Uterus (tissue), 4 donors: Measurements from ENCODE around the gene TMPRSS3. TPM values are rescaled to one million over a fixed set of nuclear protein-coding genes. Genes with fewer than 3 reads are reported as not detected.

Experiments used
- DNase-seq, 2 donors: peaks; one replicate each; pipeline ENCODE4 v3.0.0-alpha.2; 2019 to 2020
- H3K27ac ChIP-seq, 2 donors: fragments of 200-600 bp; sonication (generic); 1 replicate in 1 of 2; 2 replicates in 1 of 2; pipeline ENCODE4 v1.5.1; 2016 to 2018
- H3K27me3 ChIP-seq, 2 donors: fragments of 200-600 bp; sonication (generic); one replicate each; pipeline ENCODE4 v1.5.1; 2018 to 2019; ENCODE audit warnings: control low read depth in 1 of 2
- H3K36me3 ChIP-seq, 2 donors: fragments of 200-600 bp; sonication (generic); one replicate each; pipeline ENCODE4 v1.5.1; 2019; ENCODE audit warnings: control low read depth in 1 of 2
- H3K4me1 ChIP-seq, 2 donors: fragments of 200-600 bp; sonication (generic); one replicate each; pipeline ENCODE4 v1.5.1; 2018 to 2019; ENCODE audit warnings: control low read depth in 1 of 2
- H3K4me3 ChIP-seq, 2 donors: fragments of 200-600 bp; sonication (generic); 1 replicate in 1 of 2; 2 replicates in 1 of 2; pipeline ENCODE4 v1.5.1; 2018 to 2019; ENCODE audit warnings: mild to moderate bottlenecking in 1 of 2
- H3K9me3 ChIP-seq, 2 donors: fragments of 200-600 bp; sonication (generic); one replicate each; pipeline ENCODE4 v1.5.1; 2019; ENCODE audit warnings: control low read depth in 1 of 2
- CTCF ChIP-seq, 4 experiments: fragments of 200-600 bp in 2 of 4; fragments of 450-650 bp in 2 of 4; sonication (generic) in 2 of 4; IDR thresholded peaks; one replicate each; pipeline ENCODE4 v1.5.1; 2016 to 2019; ENCODE audit warnings: antibody characterized with exemption in 4 of 4, mild to moderate bottlenecking in 2 of 4, moderate library complexity in 1 of 4
- POLR2A ChIP-seq, 2 donors: fragments of 450-650 bp; IDR thresholded peaks; one replicate each; pipeline ENCODE4 v1.6.1; 2016; ENCODE audit warnings: antibody characterized with exemption in 2 of 2, mild to moderate bottlenecking in 1 of 2, moderate library complexity in 1 of 2
- intact Hi-C: fragments of 100-400 bp; cut with DNase I; formaldehyde crosslinking; loops from one replicate; pipeline ENCODE4 v1.15.1; 2023; ENCODE audit warnings: low total_unique reads
- total RNA-seq, 4 donors: library from RNA; depleted of rRNA in 3 of 4; stranded (reverse); fragments of >200 nt in 3 of 4; gene quantifications; one replicate each; pipeline versions ENCODE4 v1.1.0 to v1.2.4, GENCODE V29; 2014 to 2023
- donor health status: DM: yes; HTN: yes; CAD: no.

Gene TMPRSS3
- total RNA-seq, 4 donors from 2014 or later: 0.18 to 4.4 TPM; not detected in 2

GRCh38 chr21:42350318-42350910 lies 45.4 kb downstream of the TMPRSS3 start:
- no peak overlapping the region for H3K27ac ChIP-seq
- H3K27me3 ChIP-seq: no peaks in the 10 kb centered on the region
- no peaks in the 10 kb centered on the region for H3K36me3 ChIP-seq
- H3K4me3 ChIP-seq: no peak overlapping the region
- TF ChIP-seq POLR2A (IDR thresholded peaks at IDR 0.05): no peak
- no peak for TF ChIP-seq CTCF (IDR thresholded peaks at IDR 0.05)
- peaks cover 0 to 2% of the 10 kb centered on the region in 2 donors for H3K9me3 ChIP-seq
- intact Hi-C loops: no loop called here
- H3K4me1 ChIP-seq: no peaks in the 10 kb centered on the region
- DNase-seq: no peak

DNA sequence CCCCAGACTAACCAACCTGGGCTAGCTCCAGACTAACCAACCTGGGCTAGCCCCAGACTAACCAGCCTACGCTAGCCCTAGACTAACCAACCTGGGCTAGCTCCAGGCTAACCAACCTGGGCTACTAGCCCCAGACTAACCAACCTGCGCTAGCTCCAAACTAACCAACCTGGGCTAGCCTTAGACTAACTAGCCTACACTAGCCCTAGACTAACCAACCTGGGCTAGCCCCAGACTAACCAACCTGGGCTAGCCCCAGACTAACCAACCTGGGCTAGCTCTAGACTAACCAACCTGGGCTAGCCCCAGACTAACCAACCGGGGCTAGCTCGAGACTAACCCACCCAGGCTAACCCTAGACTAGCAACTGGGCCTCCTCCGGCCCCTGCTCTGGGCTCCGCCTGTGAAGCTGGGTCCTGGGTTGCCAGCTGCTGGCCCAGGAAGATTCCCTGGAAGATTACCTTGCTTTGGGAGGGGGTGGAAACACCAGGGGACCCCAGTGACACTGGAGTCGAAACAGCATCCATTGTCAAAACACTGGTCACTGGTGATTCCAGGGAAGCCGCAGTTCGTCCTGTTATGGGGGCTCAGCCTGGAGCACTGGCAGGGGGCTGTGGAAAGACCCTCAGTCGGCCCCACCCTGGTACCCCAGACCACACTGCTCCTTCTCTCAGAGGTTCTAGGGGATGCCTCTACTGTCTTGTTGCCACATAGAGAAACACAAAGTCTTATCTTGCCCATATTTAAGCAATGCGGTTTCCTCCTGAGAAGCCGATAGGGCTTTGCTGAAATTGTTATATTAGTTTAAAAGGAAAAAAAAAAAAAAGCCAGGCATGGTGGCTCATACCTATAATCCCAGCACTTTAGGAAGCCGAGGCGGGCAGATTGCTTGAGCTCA lies 46.2 kb downstream of the TMPRSS3 start:
- intact Hi-C loops: no loop called here
- H3K36me3 ChIP-seq: no peaks in the 10 kb centered on the region
- TF ChIP-seq POLR2A (IDR thresholded peaks at IDR 0.05) (no peak), CTCF (IDR thresholded peaks at IDR 0.05) (no peak)
- H3K4me3 ChIP-seq: no peak overlapping the region
- no peak overlapping the region for H3K27ac ChIP-seq
- H3K4me1 ChIP-seq: no peaks in the 10 kb centered on the region
- no peaks in the 10 kb centered on the region for H3K9me3 ChIP-seq
- no peak for DNase-seq
- no peaks in the 10 kb centered on the region for H3K27me3 ChIP-seq

- H3K36me3 ChIP-seq: no peaks in the 10 kb centered on the region
- H3K4me3 ChIP-seq: no peak overlapping the region
- DNase-seq: no peak
- H3K27ac ChIP-seq: no peak overlapping the region
- intact Hi-C loops: no loop called here
- H3K9me3 ChIP-seq: no peaks in the 10 kb centered on the region
- H3K27me3 ChIP-seq: no peaks in the 10 kb centered on the region
- TF ChIP-seq CTCF (IDR thresholded peaks at IDR 0.05) (no peak), POLR2A (IDR thresholded peaks at IDR 0.05) (no peak)
- no peaks in the 10 kb centered on the region for H3K4me1 ChIP-seq
Observed at GRCh38 chr21:42348762-42349161, 47.1 kb downstream of the TMPRSS3 start.

DNA sequence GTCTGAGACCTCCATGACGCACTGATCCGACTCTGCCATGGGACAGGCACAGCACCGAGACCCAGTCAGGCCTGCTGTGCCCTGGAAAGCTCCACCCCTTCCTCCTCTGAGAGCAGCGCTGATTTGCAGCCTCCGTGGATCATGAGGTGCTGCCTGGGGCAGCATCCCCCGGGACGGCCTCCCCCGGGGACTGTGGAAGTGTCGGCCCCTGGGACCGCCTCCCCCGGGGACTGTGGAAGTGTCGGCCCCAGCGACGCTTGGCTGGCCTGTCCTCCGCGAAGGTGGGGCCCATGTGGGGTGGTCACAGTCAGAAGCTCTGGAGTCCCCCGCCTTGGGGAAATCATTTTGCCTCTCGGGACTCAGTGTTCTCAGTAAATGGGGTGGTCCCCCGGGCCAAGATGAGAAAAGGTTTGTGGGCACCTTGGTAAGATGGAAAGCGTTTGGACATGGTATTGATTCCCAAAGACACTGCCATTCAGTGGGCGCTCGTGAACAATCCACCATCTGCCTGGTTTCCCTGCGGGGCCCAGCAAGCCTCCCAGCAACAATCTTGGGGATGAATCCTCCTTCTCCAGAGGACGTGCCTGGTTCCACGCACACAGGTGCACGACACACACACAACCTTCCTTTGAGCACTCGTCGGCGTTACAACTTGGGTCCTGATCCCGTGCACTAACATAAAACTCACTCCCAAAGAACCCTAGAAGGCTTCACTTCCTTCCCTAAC lies 48.1 kb downstream of the TMPRSS3 start:
- Histone ChIP-seq H3K27me3 (no peaks in the 10 kb centered on the region), H3K4me3 (no peak overlapping the region), H3K9me3 (no peaks in the 10 kb centered on the region), H3K36me3 (no peaks in the 10 kb centered on the region), H3K4me1 (no peaks in the 10 kb centered on the region), H3K27ac (no peak overlapping the region)
- intact Hi-C loops: no loop called here
- no peak for TF ChIP-seq POLR2A (IDR thresholded peaks at IDR 0.05)
- no peak for TF ChIP-seq CTCF (IDR thresholded peaks at IDR 0.05)
- DNase-seq: no peak
